SK-N-MC (cell line): Measurements from ENCODE around the gene GPR35.

Experiments used
- EZH2 ChIP-seq: fragments of 200-600 bp; sonication (generic); IDR thresholded peaks from one replicate; pipeline ENCODE4 v1.6.1; 2017; ENCODE audit warnings: antibody characterized with exemption
- FOXP2 ChIP-seq: optimal IDR thresholded peaks from 2 replicates; pipeline ENCODE3; 2011; ENCODE audit warnings: mild to moderate bottlenecking, moderate library complexity; ENCODE audit not compliant: insufficient read depth; ENCODE audit errors: extremely low read length, control extremely low read depth

DNA sequence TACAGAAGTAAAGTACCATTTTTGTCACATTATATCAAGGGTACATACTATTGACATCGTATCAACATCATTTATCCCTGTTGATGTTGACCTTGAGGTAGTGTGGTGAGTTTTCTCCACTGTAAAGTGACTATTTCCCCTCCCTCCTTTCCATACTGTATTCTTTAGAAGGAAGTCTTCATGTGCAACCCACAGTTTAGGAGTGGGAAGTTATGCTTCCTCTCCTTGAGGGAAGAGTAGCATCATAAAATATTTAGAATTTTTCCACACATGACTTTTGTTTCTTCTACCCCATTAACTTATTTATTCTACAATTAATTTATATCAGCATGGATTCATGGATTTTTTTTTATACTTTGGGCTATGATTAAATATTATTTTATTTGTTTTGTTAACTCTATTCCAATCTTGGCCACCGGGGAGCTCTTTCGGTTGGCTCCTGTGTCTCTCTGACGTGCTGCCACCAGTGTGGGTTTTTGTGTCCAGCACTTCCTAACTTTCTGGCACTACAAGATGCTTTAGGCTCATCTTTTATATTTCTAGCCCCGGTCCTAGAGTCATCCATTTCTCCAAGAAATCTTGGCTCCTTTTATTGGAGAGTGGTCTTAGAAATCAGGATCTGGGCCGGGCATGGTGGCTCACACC, 38.4 kb downstream of the GPR35 start:
- no peak for TF ChIP-seq FOXP2
- TF ChIP-seq EZH2, result no peak
